ENCODE results near the gene TMEM117.

DNA sequence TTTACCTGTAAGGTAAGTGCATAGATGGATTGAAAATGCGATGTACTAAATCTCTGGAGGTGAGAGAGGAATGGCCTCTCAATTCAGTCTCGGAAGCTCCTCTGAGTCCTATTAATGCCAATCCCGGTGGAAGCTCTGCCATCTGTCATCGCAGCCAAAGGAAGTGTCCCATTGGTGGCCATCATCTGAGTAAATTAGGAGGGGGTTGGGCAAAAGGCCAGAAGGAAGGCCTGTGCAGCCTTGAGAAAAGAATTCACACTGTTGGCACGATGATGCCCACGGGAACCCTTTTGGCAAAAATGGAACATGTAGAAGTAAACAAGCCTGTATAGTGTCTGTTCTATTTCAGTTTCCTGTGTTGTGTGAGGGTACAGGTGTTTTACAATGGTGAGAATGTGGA is 545.5 kb downstream of the TMEM117 start:
- no peak for TF ChIP-seq MEIS1 (CRISPR knock-in tag; IDR thresholded peaks at IDR 0.05; ENCODE audit: borderline replicate concordance)
- TF ChIP-seq, protein P1, sequence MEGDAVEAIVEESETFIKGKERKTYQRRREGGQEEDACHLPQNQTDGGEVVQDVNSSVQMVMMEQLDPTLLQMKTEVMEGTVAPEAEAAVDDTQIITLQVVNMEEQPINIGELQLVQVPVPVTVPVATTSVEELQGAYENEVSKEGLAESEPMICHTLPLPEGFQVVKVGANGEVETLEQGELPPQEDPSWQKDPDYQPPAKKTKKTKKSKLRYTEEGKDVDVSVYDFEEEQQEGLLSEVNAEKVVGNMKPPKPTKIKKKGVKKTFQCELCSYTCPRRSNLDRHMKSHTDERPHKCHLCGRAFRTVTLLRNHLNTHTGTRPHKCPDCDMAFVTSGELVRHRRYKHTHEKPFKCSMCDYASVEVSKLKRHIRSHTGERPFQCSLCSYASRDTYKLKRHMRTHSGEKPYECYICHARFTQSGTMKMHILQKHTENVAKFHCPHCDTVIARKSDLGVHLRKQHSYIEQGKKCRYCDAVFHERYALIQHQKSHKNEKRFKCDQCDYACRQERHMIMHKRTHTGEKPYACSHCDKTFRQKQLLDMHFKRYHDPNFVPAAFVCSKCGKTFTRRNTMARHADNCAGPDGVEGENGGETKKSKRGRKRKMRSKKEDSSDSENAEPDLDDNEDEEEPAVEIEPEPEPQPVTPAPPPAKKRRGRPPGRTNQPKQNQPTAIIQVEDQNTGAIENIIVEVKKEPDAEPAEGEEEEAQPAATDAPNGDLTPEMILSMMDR (tag by site-specific recombination; IDR thresholded peaks at IDR 0.05): no peak
